A549 treated with CORT108297 at 1 μM for 4 hours (cell line): ENCODE data around the gene ZFPM1. TPM values are rescaled to one million over a fixed set of nuclear protein-coding genes. Genes with fewer than 3 reads are reported as not detected.

Experiments
- total RNA-seq: library from RNA; stranded (reverse); fragments of 200-300 nt; extraction: Qiagen RNA extraction; gene quantifications from 5 replicates; pipeline ENCODE4 v1.2.3, GENCODE V29; 2022

ZFPM1 gene
- 5.3 to 8.6 TPM (median 7.8 TPM) in 5 replicates for total RNA-seq

DNA sequence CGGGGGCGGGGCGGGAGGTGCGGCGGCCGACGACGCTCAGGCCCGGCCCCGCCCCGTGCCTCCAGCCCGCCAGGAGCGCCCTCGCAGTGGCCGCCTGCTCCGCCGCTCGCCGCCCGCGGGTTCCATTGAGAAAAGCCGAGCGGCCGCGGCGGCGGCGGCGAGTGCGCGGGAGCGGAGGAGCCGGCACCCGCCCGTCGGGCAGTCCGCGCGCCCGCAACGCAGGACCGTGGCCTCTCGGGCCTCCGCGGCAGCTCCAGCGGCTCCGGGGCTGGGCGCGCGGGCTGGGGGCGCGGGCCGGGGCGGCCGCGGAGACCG is at the start of gene ZFPM1:
Gene ZFPM1, plus strand, starts transcription at position 64 of the 315 bp plus-strand sequence. CDS start 359 bp downstream, outside the sequence.

DNA sequence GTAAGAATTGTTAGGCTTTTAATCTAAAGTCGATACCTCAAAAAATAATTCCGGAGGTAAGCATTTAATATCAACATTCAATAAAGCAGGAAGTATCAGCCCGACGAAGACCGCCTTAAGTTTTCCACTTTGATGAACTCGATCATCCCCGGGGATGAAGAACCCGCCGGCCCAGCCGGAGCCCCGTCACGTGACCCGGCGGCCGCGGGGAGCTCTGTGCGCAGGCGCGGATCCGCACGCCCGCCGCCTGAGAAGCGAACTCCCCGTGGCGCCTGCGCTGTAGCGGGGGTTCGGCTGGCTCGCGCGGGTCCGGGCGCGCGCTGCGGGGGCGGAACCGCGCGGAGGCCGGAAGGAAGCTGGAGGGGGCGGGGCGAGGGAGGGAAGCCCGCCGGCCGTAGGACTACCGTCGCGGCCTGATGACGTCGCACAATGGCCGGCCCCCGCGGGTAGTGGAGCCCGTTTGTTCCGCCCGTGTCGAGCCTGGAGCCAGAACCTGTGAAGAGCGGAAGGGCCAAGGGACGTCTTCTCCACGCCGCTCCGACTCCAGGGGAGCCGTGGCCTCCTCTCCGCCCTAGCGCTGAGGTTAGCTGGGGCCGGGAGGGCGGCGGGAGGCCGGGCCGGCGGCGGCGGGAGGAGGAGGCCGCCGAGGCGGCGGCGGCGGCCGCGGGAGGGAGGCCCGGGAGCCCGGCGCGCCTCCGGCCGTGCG is 117.1 kb downstream of the ZFPM1 start, which contains the start of gene ZC3H18:
Gene ZC3H18, plus strand, starts transcription at position 419 of the 706 bp plus-strand sequence. CDS start 6,721 bp downstream, outside the sequence.

Other genes starting within 250 kb of the ZFPM1 start
- gene ZNF469, start 70.3 kb upstream of the ZFPM1 start, total RNA-seq, result 8.3 to 15.5 TPM (median 13.0 TPM) in 5 replicates
- 50.1 to 53.6 TPM (median 53.0 TPM) in 5 replicates for gene ZC3H18, start 117.1 kb downstream of the ZFPM1 start, total RNA-seq
- not detected in 5 replicates for gene IL17C, start 185.3 kb downstream of the ZFPM1 start, total RNA-seq
- 230 to 330 TPM (median 300 TPM) in 5 replicates for gene CYBA, start 197.8 kb downstream of the ZFPM1 start, total RNA-seq
- 20.3 to 24.6 TPM (median 23.8 TPM) in 5 replicates for gene MVD, start 209.8 kb downstream of the ZFPM1 start, total RNA-seq
- gene SNAI3, start 233.2 kb downstream of the ZFPM1 start, total RNA-seq, result 0.14 to 0.28 TPM (median 0.16 TPM) in 5 replicates